Fibroblast of lung (primary cell): Measurements from ENCODE around the gene ABCB11.

Source experiments
- EZH2 ChIP-seq: IDR thresholded peaks from 2 replicates; pipeline ENCODE4 v1.5.1; 2012; ENCODE audit warnings: low read length, control low read depth, mild to moderate bottlenecking; ENCODE audit errors: missing control alignments
- TF ChIP-seq, protein P1 (sequence below), 2 donors: IDR thresholded peaks in 1 of 2; conservative IDR thresholded peaks in 1 of 2; 1 replicate in 1 of 2; 2 replicates in 1 of 2; pipeline ENCODE4 v1.5.1; 2011 to 2012; ENCODE audit warnings: low read length in 2 of 2, control low read depth in 1 of 2, inconsistent platforms in 1 of 2, low read depth in 1 of 2, mild to moderate bottlenecking in 1 of 2

DNA sequence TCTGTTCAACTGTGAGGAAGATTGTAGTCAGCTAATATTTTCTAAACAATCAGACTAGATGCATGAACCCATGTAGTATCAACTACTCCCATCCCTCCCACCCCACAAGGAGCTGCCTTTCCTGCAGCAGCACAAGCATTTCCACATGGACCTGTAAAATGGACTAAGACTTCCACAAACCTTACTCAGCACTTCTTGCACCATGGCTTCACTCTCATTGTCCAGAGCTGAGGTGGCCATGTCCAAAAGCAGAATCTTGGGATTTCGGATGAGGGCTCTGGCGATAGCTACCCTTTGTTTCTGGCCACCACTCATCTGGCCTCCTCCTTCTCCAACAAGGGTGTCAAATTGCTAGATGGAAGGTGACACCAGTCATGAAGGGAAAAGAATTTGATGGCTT lies 61.3 kb downstream of the ABCB11 start:
- TF ChIP-seq, protein P1, sequence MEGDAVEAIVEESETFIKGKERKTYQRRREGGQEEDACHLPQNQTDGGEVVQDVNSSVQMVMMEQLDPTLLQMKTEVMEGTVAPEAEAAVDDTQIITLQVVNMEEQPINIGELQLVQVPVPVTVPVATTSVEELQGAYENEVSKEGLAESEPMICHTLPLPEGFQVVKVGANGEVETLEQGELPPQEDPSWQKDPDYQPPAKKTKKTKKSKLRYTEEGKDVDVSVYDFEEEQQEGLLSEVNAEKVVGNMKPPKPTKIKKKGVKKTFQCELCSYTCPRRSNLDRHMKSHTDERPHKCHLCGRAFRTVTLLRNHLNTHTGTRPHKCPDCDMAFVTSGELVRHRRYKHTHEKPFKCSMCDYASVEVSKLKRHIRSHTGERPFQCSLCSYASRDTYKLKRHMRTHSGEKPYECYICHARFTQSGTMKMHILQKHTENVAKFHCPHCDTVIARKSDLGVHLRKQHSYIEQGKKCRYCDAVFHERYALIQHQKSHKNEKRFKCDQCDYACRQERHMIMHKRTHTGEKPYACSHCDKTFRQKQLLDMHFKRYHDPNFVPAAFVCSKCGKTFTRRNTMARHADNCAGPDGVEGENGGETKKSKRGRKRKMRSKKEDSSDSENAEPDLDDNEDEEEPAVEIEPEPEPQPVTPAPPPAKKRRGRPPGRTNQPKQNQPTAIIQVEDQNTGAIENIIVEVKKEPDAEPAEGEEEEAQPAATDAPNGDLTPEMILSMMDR (conservative IDR thresholded peaks at IDR 0.05 in 1 of 2, IDR thresholded peaks at IDR 0.05 in 1 of 2; ENCODE audit: low read depth in 1 of 2, low read length in 2 of 2): no peak
- TF ChIP-seq EZH2: no peak
